Measurements from ENCODE around the gene CBFA2T2. TPM values are rescaled to one million over a fixed set of nuclear protein-coding genes. Genes with fewer than 3 reads are reported as not detected.
"Not testable (repeated sequence)": the region's sequence is repeated elsewhere in the genome, so short reads cannot be mapped to it uniquely, and the experiment has no call there.

Gene CBFA2T2
- total and polyA plus RNA-seq, 12 donors, result 5.3 to 16.7 (median 9.4) TPM

DNA sequence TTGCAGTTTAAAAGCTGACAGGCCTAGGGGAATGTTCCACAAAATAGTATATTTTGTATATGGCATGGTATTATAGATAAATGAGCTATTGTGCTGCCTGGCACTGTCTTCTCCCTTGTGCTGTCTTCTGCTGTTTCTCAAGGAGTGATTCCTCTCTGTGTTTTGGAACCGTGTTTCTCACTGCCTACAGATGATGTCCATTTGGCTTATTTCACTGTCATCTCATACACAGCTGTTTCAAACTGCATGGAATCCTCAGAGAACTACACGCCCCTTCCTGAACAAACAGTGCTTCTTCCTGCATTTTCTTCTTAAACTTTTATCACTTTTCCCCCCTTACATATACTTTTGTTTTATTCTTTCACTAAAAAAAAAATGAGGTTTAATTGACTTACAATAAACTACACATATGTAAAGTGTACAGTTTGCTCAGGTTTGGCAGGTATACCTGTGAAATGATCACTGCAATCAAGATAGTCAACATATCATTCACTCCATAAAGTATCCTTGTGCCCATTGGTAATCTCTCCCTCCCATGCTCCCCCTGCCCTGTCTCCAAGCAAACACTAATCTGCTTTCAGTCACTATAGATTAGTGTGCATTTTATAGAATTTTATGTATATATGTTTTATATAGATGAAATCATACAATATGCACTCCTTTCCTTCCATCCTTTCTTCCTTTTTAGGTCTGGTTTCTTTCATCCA lies 43.0 kb downstream of the CBFA2T2 start:
- WGBS, 4 donors, result 48 to 68% (median 55%) methylated on average over 2 of the region's 2 CpGs
- no peak for TF ChIP-seq POLR2A (IDR thresholded peaks at IDR 0.05)
- no peak for TF ChIP-seq CTCF (IDR thresholded peaks at IDR 0.05)
- DNase-seq, result no peak
- H3K27me3 ChIP-seq, result no peaks in the 10 kb centered on the region
- H3K4me1 ChIP-seq (replicated peaks in 1 of 2), result peaks cover 0 to 22% of the 10 kb centered on the region in 2 donors
- no peaks in the 10 kb centered on the region for H3K36me3 ChIP-seq (replicated peaks in 1 of 2)
- no peaks in the 10 kb centered on the region for H3K9me3 ChIP-seq (replicated peaks in 1 of 3)
- H3K4me3 ChIP-seq, result no peak overlapping the region
- H3K27ac ChIP-seq, result no peak overlapping the region
- intact Hi-C loops (cut with DNase I), result no loop called here

- 84 to 95% (median 86%) methylated on average over 5 to 6 of the region's 8 CpGs for WGBS, 4 donors
- DNase-seq; H3K27me3 ChIP-seq; H3K4me3 ChIP-seq; H3K9me3 ChIP-seq (replicated peaks in 1 of 3); intact Hi-C loops (cut with DNase I); H3K36me3 ChIP-seq (replicated peaks in 1 of 2); H3K27ac ChIP-seq: not testable (repeated sequence)
- peaks cover 2 to 22% of the 10 kb centered on the region in 2 donors for H3K4me1 ChIP-seq (replicated peaks in 1 of 2)
Observed at GRCh38 chr20:33535717-33536116, 45.8 kb downstream of the CBFA2T2 start.

- TF ChIP-seq POLR2A (IDR thresholded peaks at IDR 0.05), result no peak
- no peak for TF ChIP-seq CTCF (IDR thresholded peaks at IDR 0.05)
- WGBS, 4 donors, result 86 to 92% (median 89%) methylated on average over 2 of the region's 2 CpGs
- Histone ChIP-seq H3K9me3 (replicated peaks in 1 of 3) (no peaks in the 10 kb centered on the region), H3K36me3 (replicated peaks in 1 of 2) (no peaks in the 10 kb centered on the region), H3K4me3 (no peak overlapping the region), H3K27me3 (no peaks in the 10 kb centered on the region), H3K4me1 (replicated peaks in 1 of 2) (peaks cover 2 to 5% of the 10 kb centered on the region in 2 donors), H3K27ac (no peak overlapping the region)
- no peak for DNase-seq
- intact Hi-C loops (cut with DNase I), result no loop called here
Observed at GRCh38 chr20:33537608-33538007, 47.7 kb downstream of the CBFA2T2 start.

GRCh38 chr20:33539129-33539528 lies 49.2 kb downstream of the CBFA2T2 start:
- H3K4me1 ChIP-seq (replicated peaks in 1 of 2), result peaks cover 0 to 2% of the 10 kb centered on the region in 2 donors
- H3K27ac ChIP-seq, result no peak overlapping the region
- DNase-seq, result no peak
- no peaks in the 10 kb centered on the region for H3K9me3 ChIP-seq (replicated peaks in 1 of 3)
- no peak for TF ChIP-seq POLR2A (IDR thresholded peaks at IDR 0.05)
- no peak for TF ChIP-seq CTCF (IDR thresholded peaks at IDR 0.05)
- 75 to 80% (median 77%) methylated on average over 1 of the region's 1 CpG for WGBS, 4 donors
- H3K27me3 ChIP-seq, result no peaks in the 10 kb centered on the region
- H3K4me3 ChIP-seq, result no peak overlapping the region
- H3K36me3 ChIP-seq (replicated peaks in 1 of 2), result no peaks in the 10 kb centered on the region
- intact Hi-C loops (cut with DNase I), result no loop called here

- H3K4me3 ChIP-seq, result no peak overlapping the region
- peaks cover 0 to 2% of the 10 kb centered on the region in 2 donors for H3K4me1 ChIP-seq (replicated peaks in 1 of 2)
- 87 to 95% (median 88%) methylated on average over 4 of the region's 4 CpGs for WGBS, 4 donors
- H3K9me3 ChIP-seq (replicated peaks in 1 of 3), result no peaks in the 10 kb centered on the region
- no peak for DNase-seq
- intact Hi-C loops (cut with DNase I), result no loop called here
- TF ChIP-seq CTCF (IDR thresholded peaks at IDR 0.05) (no peak), POLR2A (IDR thresholded peaks at IDR 0.05) (no peak)
- no peak overlapping the region for H3K27ac ChIP-seq
- no peaks in the 10 kb centered on the region for H3K36me3 ChIP-seq (replicated peaks in 1 of 2)
- no peaks in the 10 kb centered on the region for H3K27me3 ChIP-seq
Observed at GRCh38 chr20:33540427-33540826, 50.5 kb downstream of the CBFA2T2 start.
